GM21528 (cell line): ENCODE results near the gene PMVK.
A peak's percentile ranks its signal among the peaks of the same experiment; 100 is the strongest.

Experiments used
- ATAC-seq: cut with Tn5 transposase; IDR thresholded peaks from one replicate; pipeline ENCODE4 v1.9.1; 2021; ENCODE audit warnings: mild to moderate bottlenecking, moderate library complexity; ENCODE audit not compliant: unreplicated experiment, low FRiP score

The PMVK gene

GRCh38 chr1:154951901-154952657, 15.6 kb upstream of the PMVK start:
- ATAC-seq, result no peak

GRCh38 chr1:154948079-154948478, 11.6 kb upstream of the PMVK start:
- no peak for ATAC-seq

GRCh38 chr1:154945962-154946850, 9.7 kb upstream of the PMVK start:
- no peak for ATAC-seq

GRCh38 chr1:154945160-154945961, 8.8 kb upstream of the PMVK start:
- no peak for ATAC-seq

- no peak for ATAC-seq
Observed at GRCh38 chr1:154944401-154945159, 8.1 kb upstream of the PMVK start.

GRCh38 chr1:154943649-154944400, 7.3 kb upstream of the PMVK start:
- no peak for ATAC-seq

GRCh38 chr1:154941333-154942013, 5.0 kb upstream of the PMVK start:
- no peak for ATAC-seq

GRCh38 chr1:154940651-154941194, 4.2 kb upstream of the PMVK start:
- no peak for ATAC-seq

- ATAC-seq, result no peak
Observed at GRCh38 chr1:154940213-154940560, 3.7 kb upstream of the PMVK start.

- no peak for ATAC-seq
Observed at GRCh38 chr1:154938604-154939399, 2.3 kb upstream of the PMVK start.

- no peak for ATAC-seq
Observed at GRCh38 chr1:154937988-154938386, 1.5 kb upstream of the PMVK start.

GRCh38 chr1:154937085-154937987, 817 bp upstream of the PMVK start:
- peak; percentile 69 for ATAC-seq

GRCh38 chr1:154935749-154936554, 567 bp downstream of the PMVK start:
- ATAC-seq, result no peak

GRCh38 chr1:154934358-154934948, 2.1 kb downstream of the PMVK start:
- ATAC-seq, result no peak

GRCh38 chr1:154931940-154932487, 4.5 kb downstream of the PMVK start:
- no peak for ATAC-seq
